Heart left ventricle (tissue), 16 donors: ENCODE data around the gene PANK4. TPM values are rescaled to one million over a fixed set of nuclear protein-coding genes. Genes with fewer than 3 reads are reported as not detected.

Experiments
- ATAC-seq, 4 donors: fragments of 200-7000 bp; cut with Tn5 transposase; one replicate each; pipeline ENCODE4 v1.9.1; 2020 to 2022; ENCODE audit warnings: moderate library complexity in 4 of 4, mild to moderate bottlenecking in 3 of 4, moderate number of reproducible peaks in 1 of 4
- DNase-seq, 5 donors: peaks; one replicate each; pipeline ENCODE4 v3.0.0-alpha.2; 2020
- H3K27ac ChIP-seq, 12 donors: fragments of 200-600 bp; sonication (generic) in 4 of 12; one replicate each; pipeline versions ENCODE4 v1.5.0 to v1.8.0; 2016 to 2022; ENCODE audit warnings: mild to moderate bottlenecking in 2 of 12
- H3K27me3 ChIP-seq, 9 donors: fragments of 200-600 bp; sonication (generic) in 2 of 9; one replicate each; pipeline versions ENCODE4 v1.5.1 to v1.8.0; 2016 to 2022; ENCODE audit warnings: mild to moderate bottlenecking in 3 of 9
- H3K36me3 ChIP-seq, 9 donors: fragments of 200-600 bp; sonication (generic) in 2 of 9; one replicate each; pipeline versions ENCODE4 v1.5.0 to v1.8.0; 2018 to 2022; ENCODE audit warnings: mild to moderate bottlenecking in 2 of 9
- H3K4me1 ChIP-seq, 12 donors: fragments of 200-600 bp; sonication (generic) in 4 of 12; one replicate each; pipeline versions ENCODE4 v1.5.0 to v1.8.0; 2016 to 2022; ENCODE audit warnings: mild to moderate bottlenecking in 3 of 12
- H3K4me3 ChIP-seq, 12 donors: fragments of 200-600 bp; sonication (generic) in 4 of 12; one replicate each; pipeline versions ENCODE4 v1.5.0 to v1.8.0; 2017 to 2022; ENCODE audit warnings: mild to moderate bottlenecking in 9 of 12, moderate library complexity in 4 of 12
- H3K9me3 ChIP-seq, 12 donors: fragments of 200-600 bp; sonication (generic) in 4 of 12; one replicate each; pipeline versions ENCODE4 v1.5.0 to v1.8.0; 2016 to 2022; ENCODE audit warnings: mild to moderate bottlenecking in 1 of 12
- POLR2A ChIP-seq, 2 donors: fragments of 450-650 bp; IDR thresholded peaks; one replicate each; pipeline ENCODE4 v1.6.1; 2017; ENCODE audit warnings: antibody characterized with exemption in 2 of 2, mild to moderate bottlenecking in 2 of 2, moderate library complexity in 2 of 2
- WGBS, 4 donors: extraction: QIAGEN DNeasy Blood & Tissue Kit in 2 of 4; methylation state at CpG; one replicate each; pipeline versions ENCODE4 v1.1.5 to v1.1.7; 2013 to 2018; 5-methylcytosine and 5-hydroxymethylcytosine counted together
- intact Hi-C, 10 donors: fragments of 100-400 bp; cut with DNase I; formaldehyde crosslinking; loops; one replicate each; pipeline versions ENCODE4 v1.11.1 to v1.14.2; 2022
- polyA plus RNA-seq, 2 donors: library from polyadenylated mRNA; stranded (reverse); fragments of 200-250 nt; gene quantifications; one replicate each; pipeline ENCODE4 v1.2.3, GENCODE V29; 2013
- total RNA-seq, 9 donors: library from RNA; depleted of rRNA in 2 of 9; stranded (reverse); fragments of >200 nt in 2 of 9; fragmentation: NEBNext Ultra II Directional in 3 of 9; extraction: Animal tissue kit (Norgen Biotek cat#: 25700) in 3 of 9; gene quantifications; one replicate each; pipeline versions ENCODE4 v1.1.0 to v1.2.4, GENCODE V29; 2016 to 2023
- TF ChIP-seq, protein P1 (sequence below), 12 donors: fragments of 200-600 bp; sonication (generic) in 4 of 12; IDR thresholded peaks; one replicate each; pipeline versions ENCODE4 v1.5.0 to v1.8.0; 2018 to 2022; ENCODE audit warnings: antibody characterized with exemption in 12 of 12, mild to moderate bottlenecking in 5 of 12
- donor health status: ischemic (EF 13 %, LVEDD 7.1; RV severe dilation, severe dysfunction).
- donor health status: healthy with polysubstance abuse.
- donor health status: DM: no; HTN: yes; CAD: no.
- donor health status: DM: no; HTN: no; CAD: no.
- donor health status: ischemic (EF 25% LVEDD 6.9; RV normal size, moderate dysfunction).
- donor health status: ischemic (EF 25% LVEDD 5.7; RV mildly dilated, moderate dysfunction).
- donor health status: healthy.
- donor health status: DM: yes; HTN: yes; CAD: no.
- donor health status: ischemic (EF 35%, LVEDD 5.7; RV mildly dilated, moderate dysfunction).
- donor health status: nonischemic (EF 11% LVEDD 7.7; RV severe dilation, severe dysfunction).
- donor health status: DM: yes; HTN: yes; CAD: no.
- donor health status: PGD.
- donor health status: ischemic (EF 29% LVEDD 5.4; RV normal size, mild dysfunction).
- donor health status: nonischemic (EF 23%, LVEDD 6.1; RV moderate dilation, normal function).

The PANK4 gene
- total and polyA plus RNA-seq, 11 donors: 27.2 to 43.0 (median 34.4) TPM

DNA sequence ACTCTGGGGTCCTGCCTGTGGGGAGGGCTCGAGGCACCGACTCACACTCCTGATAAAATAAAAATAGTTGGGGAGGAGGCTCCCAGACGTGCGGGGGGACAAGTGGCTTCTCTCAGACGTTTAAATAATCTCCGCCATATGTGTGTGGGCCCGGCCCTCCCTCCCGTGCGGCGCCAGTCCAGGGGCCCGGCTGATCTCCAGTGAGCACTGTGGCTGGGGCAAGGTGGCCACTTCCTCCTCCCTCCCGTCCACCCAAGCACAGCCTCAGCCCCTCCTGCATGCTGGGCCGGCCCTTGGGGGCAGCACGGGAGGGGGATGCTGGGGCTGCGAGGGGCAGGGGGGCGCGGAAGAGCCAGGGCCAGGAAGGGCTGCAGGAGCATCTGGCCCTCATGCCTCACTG, 54.3 kb downstream of the PANK4 start:
- 50 to 52% (median 51%) methylated on average over 10 to 17 of the region's 17 CpGs for WGBS, 4 donors

GRCh38 chr1:2471587-2472001, 54.8 kb downstream of the PANK4 start:
- Histone ChIP-seq H3K4me1 (peaks cover 0 to 14% (median 0%) of the 10 kb centered on the region in 12 donors), H3K27me3 (peaks cover 15 to 69% (median 26%) of the 10 kb centered on the region in 9 donors), H3K9me3 (no peaks in the 10 kb centered on the region), H3K4me3 (no peak overlapping the region), H3K36me3 (no peaks in the 10 kb centered on the region), H3K27ac (no peak overlapping the region)
- no peak for DNase-seq
- ATAC-seq: no peak
- 77 to 82% (median 79%) methylated on average over 10 to 15 of the region's 15 CpGs for WGBS, 4 donors
- no peak for TF ChIP-seq POLR2A (IDR thresholded peaks at IDR 0.05)
- TF ChIP-seq, protein P1, sequence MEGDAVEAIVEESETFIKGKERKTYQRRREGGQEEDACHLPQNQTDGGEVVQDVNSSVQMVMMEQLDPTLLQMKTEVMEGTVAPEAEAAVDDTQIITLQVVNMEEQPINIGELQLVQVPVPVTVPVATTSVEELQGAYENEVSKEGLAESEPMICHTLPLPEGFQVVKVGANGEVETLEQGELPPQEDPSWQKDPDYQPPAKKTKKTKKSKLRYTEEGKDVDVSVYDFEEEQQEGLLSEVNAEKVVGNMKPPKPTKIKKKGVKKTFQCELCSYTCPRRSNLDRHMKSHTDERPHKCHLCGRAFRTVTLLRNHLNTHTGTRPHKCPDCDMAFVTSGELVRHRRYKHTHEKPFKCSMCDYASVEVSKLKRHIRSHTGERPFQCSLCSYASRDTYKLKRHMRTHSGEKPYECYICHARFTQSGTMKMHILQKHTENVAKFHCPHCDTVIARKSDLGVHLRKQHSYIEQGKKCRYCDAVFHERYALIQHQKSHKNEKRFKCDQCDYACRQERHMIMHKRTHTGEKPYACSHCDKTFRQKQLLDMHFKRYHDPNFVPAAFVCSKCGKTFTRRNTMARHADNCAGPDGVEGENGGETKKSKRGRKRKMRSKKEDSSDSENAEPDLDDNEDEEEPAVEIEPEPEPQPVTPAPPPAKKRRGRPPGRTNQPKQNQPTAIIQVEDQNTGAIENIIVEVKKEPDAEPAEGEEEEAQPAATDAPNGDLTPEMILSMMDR (IDR thresholded peaks at IDR 0.05): no peak
- intact Hi-C loops: no loop called here

More for the DNA sequence above, 54.3 kb downstream of the PANK4 start:
- H3K9me3 ChIP-seq: no peaks in the 10 kb centered on the region
- peaks cover 0 to 13% (median 0%) of the 10 kb centered on the region in 12 donors for H3K4me1 ChIP-seq
- no peak overlapping the region for H3K27ac ChIP-seq
- no peak for TF ChIP-seq POLR2A (IDR thresholded peaks at IDR 0.05)
- TF ChIP-seq, protein P1 (IDR thresholded peaks at IDR 0.05): no peak
- no peak overlapping the region for H3K4me3 ChIP-seq
- intact Hi-C loops: no loop called here
- no peak for ATAC-seq
- DNase-seq: no peak
- peaks cover 10 to 68% (median 20%) of the 10 kb centered on the region in 9 donors for H3K27me3 ChIP-seq
- H3K36me3 ChIP-seq: no peaks in the 10 kb centered on the region

DNA sequence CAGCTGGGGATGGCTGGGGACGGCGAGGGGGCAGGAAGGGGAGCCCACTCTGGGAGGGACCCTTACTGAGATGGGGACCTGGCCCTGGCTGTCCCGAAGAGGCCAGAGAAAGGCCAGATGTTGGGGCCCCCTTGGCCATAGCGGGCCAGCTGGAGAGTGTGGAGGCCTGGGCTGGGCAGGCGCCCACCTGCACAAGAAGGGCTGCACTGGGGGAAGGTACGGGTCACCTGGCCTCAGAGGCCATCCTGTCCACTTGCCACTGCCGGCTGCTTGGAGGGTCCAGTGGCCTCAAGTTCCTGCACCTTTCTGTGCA, 55.3 kb downstream of the PANK4 start:
- Histone ChIP-seq H3K4me3 (no peak overlapping the region), H3K9me3 (no peaks in the 10 kb centered on the region), H3K36me3 (no peaks in the 10 kb centered on the region), H3K27ac (no peak overlapping the region), H3K4me1 (peaks cover 0 to 14% (median 0%) of the 10 kb centered on the region in 12 donors), H3K27me3 (peaks cover 20 to 69% (median 30%) of the 10 kb centered on the region in 9 donors)
- ATAC-seq: no peak
- TF ChIP-seq, protein P1 (IDR thresholded peaks at IDR 0.05): no peak
- TF ChIP-seq POLR2A (IDR thresholded peaks at IDR 0.05): no peak
- no peak for DNase-seq
- intact Hi-C loops: no loop called here
- 73 to 80% (median 74%) methylated on average over 2 to 7 of the region's 7 CpGs for WGBS, 4 donors

GRCh38 chr1:2470290-2471158, 55.9 kb downstream of the PANK4 start:
- TF ChIP-seq, protein P1 (IDR thresholded peaks at IDR 0.05): no peak
- no peak for TF ChIP-seq POLR2A (IDR thresholded peaks at IDR 0.05)
- Histone ChIP-seq H3K27ac (no peak overlapping the region), H3K4me1 (peaks cover 0 to 14% (median 0%) of the 10 kb centered on the region in 12 donors), H3K4me3 (no peak overlapping the region), H3K36me3 (no peaks in the 10 kb centered on the region), H3K9me3 (no peaks in the 10 kb centered on the region), H3K27me3 (peaks cover 24 to 74% (median 36%) of the 10 kb centered on the region in 9 donors)
- WGBS, 4 donors: 33 to 48% (median 42%) methylated on average over 15 to 27 of the region's 27 CpGs
- DNase-seq: no peak
- intact Hi-C loops: no loop called here
- no peak for ATAC-seq
